Activated CD8-positive, alpha-beta memory T cell treated with anti-CD3 and anti-CD28 coated beads, Interleukin-2, amount 50 U/mL, for 24 hours (primary cell): ENCODE results near the gene HNRNPAB.

Source experiments
- DNase-seq: peaks from one replicate; pipeline ENCODE4 v3.0.0-alpha.2; 2020; ENCODE audit errors: extremely low read depth

HNRNPAB gene

DNA sequence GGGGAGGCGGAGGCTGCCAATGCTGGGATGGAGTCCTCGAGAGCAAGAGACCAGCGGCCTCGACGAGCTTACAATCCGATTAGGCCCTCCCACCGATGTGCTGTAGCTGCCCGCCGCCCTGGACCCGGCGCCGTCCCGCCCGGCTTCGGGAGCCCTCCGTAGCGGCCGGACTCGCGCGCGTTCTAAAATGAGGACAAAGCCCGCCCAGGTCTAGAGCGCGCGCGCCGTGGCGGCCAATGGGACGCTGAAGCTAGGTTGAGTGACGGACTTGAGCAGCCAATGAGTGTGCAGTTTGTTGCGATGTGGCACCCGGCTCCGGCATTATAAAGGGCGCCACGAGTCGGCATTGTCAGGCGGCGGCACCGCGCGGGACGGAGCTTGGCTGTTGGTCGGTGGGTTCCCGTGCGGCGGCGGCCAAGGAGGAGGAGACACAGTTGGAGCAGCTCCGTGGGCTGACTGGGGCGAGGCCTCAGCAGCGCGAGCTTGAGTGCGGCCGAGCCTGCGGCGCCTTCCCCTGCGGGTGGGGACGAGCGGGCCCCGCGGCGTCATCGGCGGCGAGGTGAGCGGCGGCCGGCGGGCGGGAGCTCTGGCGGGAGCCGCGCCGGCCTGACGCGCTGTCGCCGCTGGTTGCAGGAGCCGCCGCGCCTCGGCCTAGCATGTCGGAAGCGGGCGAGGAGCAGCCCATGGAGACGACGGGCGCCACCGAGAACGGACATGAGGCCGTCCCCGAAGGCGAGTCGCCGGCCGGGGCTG lies at the start of gene HNRNPAB:
TSS of gene HNRNPAB (plus strand) at position 352 of the 753 bp plus-strand sequence. CDS start at position 657, 305 bp downstream.
- DNase-seq = peak; percentile 88

DNA sequence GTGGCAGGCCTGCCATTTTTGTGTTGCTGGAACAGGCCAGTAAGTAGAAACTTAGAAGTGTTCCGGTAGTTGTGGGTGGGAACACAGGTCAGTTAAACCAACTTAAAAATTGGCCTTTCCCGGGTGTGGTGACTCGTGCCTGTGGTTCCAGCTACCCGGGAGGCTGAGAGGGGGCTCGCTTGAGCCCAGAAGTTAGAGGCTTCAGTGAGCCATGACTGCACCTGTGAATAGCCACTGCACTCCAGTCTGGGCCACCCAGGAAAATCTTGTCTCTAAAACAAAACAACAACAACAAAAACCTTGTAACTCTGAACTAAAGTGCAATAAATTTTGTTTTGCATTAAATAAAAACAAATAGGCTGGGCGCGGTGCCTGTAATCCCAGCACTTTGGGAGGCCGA lies 49.3 kb upstream of the HNRNPAB start:
- DNase-seq = no peak

DNA sequence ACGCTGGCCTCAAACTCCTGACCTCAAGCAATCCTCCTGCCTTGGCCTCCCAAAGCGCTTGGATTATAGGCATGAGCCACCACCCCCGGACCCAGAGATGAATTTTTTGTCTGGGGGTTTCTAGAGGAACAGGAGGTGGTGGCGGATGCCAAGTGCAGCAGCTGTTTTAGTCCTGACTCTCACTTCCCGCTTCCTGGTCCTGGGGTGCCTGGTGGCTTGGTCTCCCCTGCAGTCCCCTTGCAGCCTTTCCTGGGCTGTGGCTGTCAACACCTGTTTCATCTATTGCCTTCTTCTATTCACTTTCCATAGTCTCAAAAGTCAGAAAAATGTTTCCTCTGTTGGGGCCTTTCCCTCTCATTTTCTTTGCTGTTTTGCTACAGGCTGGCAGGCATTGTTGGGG lies 44.2 kb upstream of the HNRNPAB start:
- DNase-seq = no peak

DNA sequence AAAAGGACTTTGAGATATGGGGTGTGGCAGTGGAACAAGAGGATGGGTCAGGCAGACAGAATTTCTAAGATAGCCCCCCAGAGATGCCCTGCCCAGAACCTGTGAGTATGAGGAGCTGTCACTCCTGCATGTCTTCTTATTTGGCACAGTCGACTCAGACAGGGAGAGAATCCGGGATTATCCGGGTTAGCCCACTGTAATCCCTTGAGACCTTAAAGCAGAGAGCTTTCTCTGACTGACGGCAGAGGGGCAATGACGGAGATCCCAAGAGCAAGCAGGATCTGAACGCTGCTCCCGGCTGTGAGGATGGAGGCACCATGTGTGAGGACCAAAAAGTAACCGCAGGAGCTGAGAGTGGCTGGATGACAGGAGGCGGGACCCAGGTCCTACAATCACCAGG lies 41.9 kb upstream of the HNRNPAB start:
- no peak for DNase-seq

DNA sequence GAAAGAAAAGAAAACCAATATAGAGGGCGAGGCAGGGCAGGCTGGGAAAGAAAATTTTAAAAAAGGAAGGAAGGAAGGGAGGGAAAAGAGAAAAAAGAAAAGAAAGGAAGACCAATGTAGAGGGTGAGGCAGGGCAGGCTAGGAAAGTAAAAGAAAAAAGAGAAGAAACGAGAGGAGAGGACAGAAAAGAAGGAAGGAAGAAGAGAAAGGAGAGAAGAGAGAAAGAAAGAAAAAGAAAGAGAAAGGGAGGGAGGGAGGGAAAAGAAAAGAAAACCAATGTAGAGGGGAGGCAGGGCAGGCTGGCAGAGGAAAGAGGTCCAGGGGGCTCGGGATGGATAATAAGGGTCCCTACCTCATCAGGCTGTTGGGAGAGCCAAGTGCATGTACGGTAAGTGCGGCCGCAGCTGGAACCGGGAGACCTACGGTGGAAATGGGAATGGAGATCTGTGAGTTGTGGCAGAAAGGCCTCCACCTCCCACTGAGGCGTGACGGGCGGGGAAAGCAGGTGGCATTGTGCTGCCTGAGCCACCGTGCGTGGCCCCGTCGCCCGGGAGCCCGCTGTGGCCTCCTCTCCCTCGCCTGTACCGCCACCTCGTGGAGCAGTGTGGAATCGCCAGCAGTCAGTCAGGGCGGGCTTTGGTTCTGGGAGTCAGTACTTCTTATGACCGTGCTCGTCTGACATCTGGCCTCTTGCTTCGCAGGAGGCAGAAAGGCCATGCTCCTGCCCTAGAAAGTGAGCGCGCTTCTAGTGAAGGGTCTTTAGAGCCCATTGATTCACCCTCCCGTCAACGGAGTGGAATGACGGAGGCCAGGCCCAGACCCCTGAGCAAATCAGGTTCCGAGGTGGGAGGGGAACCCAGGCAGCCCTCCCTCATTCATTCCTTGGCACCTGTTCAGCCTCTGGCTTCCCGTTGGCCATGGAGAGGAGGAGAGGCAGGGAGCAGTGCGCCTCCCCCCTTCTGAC lies 40.3 kb upstream of the HNRNPAB start:
- peak; percentile 85 for DNase-seq

DNA sequence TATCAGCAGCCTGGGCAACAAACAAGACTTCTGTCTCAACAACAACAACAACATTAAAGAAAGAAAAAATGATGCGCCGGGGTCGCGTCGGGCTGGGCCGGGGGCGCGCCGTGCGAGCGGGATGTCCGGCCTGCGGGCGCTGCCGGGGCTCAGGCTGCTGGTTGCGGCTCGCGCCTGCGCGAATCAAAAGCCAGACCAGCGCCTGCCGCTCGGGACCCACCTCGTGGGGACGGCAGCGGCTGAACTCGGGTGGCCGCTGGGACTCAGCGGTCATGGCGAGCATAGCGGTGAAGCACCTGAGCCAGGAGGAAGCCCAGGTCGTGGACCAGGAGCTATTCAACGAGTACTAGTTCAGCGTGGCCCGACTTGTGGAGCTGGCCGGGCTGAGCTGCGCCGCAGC lies 38.8 kb upstream of the HNRNPAB start:
- no peak for DNase-seq

DNA sequence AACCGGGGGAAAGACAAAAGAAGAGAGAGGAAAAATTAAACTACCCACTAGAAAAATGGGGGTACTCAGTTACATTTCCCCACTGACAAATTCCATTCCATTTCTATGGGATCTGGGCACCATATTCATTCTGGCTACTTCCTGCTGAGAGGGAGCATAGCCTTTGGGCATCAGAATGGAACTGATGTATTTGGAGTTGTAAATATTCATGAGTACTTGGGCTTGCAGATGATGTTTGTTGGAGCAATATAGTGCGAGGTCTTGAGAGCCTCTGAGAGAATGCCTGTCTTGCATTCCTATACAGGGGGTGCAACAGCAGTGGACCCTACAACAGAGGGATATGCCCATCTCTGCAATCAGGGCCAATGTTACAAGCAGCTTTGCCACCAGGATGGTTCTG lies 33.9 kb upstream of the HNRNPAB start:
- DNase-seq = no peak

- no peak for DNase-seq
Measured at GRCh38 chr5:178174456-178174855, 29.9 kb upstream of the HNRNPAB start.

- no peak for DNase-seq
Measured at GRCh38 chr5:178176791-178177190, 27.5 kb upstream of the HNRNPAB start.

DNA sequence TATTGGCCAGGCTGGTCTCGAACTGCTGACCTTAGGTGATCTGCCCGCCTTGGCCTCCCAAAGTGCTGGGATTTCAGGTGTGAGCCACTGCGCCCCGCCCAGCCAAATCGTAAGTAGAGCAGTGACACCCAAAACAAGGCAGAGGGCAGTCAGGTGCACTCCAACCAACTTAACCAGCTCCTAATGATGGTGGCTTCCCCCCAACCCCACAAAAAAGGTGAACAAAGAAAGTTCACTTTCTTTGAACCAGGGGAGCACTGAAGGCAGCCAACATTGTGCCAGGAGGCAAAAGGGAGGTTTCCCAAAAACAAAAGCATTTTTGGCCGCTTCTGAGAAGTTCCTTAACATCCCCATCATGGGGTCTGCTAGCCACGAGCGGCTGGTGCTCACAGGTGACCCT lies 26.8 kb upstream of the HNRNPAB start:
- no peak for DNase-seq

GRCh38 chr5:178180141-178180863 lies 24.0 kb upstream of the HNRNPAB start:
- DNase-seq = no peak

- no peak for DNase-seq
Measured at GRCh38 chr5:178182158-178182876, 22.0 kb upstream of the HNRNPAB start.

GRCh38 chr5:178186427-178186826 lies 17.9 kb upstream of the HNRNPAB start:
- DNase-seq = no peak

DNA sequence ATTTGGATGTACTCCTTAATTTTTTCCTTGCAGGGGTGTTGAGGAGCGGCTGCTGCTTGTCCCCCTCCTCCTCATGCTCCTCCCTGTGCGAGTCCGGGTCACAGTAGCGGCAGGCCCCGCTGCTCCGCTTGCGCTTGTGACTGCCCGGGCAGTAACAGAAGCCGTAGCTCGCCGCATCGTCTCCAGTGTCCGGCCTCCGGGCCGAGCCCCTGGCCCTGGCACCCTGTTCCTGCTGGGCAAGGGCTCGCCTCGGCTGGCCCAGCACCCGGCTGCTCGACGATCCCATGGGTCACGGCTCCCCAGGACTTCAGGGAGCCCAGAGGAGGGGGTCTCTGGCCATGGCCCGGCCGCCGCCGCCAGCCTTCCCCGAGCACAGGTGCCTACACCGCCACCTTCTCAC lies 17.3 kb upstream of the HNRNPAB start, which contains the start of gene GMCL2:
TSS of gene GMCL2 (minus strand) at position 358 of the 400 bp plus-strand sequence. CDS start at position 286, 72 bp downstream.
- no peak for DNase-seq

DNA sequence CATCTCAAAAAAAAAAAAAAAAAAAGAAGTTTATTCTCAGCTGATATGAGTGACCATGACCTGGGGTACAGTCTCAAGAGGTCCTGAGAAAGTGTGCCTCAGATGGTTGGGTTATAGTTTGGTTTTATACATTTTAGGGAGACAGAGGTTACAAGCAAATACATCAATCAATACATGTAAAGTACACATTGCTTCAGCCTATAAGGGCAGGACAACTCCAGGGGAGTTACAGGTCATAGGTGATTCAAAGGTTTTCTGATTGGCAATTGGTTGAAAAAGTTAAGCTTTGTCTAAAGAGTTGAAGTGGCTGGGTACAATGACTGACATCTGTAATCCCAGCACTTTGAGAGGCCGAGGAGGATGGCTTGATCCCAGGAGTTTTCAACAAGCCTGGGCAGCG lies 14.9 kb upstream of the HNRNPAB start:
- DNase-seq = no peak

DNA sequence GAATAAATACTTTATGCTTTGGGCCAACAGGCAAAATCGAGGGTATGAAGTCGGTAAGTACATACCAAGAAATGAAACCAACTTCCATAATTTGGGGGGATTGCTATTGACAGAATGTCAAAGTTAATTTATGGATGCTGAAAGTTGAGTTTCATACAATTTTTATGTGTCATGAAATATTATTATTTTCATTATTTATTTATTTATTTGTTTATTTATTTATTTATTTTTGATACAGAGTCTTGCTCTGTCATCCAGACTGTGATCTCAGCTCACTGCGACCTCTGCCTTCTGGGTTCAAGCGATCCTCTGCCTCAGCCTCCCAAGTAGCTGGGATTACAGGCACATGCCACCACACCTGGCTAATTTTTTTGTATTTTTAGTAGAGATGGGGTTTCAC lies 12.7 kb upstream of the HNRNPAB start:
- DNase-seq = no peak

- DNase-seq = no peak
Measured at GRCh38 chr5:178192244-178192643, 12.1 kb upstream of the HNRNPAB start.

- DNase-seq = no peak
Measured at GRCh38 chr5:178192787-178193186, 11.5 kb upstream of the HNRNPAB start.

DNA sequence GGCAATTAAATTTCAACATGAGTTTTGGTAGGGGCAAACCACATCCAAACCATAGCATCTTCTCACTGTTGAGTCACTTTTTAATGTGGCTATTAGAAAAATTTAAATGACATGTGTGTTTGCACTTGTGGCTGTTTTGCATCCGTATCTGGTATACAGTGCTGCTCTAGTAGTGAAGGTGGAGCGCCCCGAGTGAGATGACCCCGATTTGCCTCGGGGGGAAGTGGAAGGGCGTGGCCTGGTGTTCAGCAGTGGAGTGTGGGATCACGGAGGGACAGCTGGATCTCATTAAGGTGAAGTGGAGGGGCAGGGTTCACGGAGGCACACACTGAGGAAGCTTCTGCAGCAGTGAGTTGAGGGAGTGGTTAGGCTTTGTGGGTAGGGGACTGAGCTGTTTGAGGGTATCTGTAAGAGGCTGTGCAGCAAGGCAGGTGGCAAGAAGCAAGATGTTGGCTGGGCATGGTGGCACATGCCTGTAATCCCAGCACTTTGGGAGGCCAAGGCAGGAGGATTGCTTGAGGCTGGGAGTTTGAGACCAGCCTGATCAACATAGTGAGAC lies 11.0 kb upstream of the HNRNPAB start:
- DNase-seq = no peak

DNA sequence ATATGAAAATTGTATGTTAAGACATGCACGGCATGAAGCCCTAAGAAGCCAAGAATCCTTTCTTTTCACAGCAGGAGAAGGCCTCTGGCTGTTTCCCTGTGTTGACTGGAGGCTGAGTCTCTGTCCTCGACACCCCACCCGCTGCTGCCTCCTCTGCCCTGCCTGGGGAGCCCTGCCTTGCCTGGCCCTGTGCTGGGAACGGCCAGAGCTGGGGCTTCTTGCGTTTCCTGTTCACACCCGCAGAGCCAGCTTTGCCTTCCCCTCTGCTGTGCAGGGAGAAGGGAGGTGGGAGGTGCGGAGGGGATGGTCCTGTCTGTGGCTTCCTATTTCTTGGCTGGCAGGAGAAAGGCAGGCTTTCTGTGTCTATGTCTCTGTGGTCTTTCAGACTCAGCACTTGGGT lies 10.3 kb upstream of the HNRNPAB start:
- DNase-seq = no peak

DNA sequence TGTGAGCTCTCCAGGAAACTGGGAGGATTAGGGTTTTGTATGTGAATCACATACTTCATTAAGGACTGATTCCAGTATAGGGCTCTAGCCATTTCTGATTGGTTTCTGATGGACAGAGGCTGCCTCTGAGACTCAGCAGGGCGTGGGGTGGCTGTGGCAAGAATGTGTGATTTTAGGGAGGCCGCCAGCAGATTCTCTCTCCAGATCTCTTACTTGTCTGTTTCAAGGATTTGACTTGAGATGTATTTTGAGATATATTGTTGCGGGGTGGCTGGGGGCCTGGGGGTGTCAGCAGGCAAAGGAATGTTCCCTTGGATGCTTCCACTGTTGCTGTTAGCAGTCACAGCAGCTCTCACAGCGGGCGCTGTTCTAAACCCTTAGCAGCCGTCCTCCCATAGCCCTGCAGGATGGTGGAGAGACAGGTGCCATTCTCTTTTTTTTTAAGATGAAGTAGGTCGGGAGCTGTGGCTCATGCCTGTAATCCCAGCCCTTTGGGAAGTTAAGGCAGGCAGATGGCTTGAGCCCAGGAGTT lies 8.0 kb upstream of the HNRNPAB start:
- no peak for DNase-seq
